SIG-M5 treated with dmso at 0.1 percent for 504 hours (cell line): ENCODE measurements around the gene NUP188.

ENCODE experiments used
- DNase-seq: peaks from one replicate; lab custom pipeline; 2025; ENCODE audit not compliant: unreplicated experiment; lab: John Stamatoyannopoulos, UW

The NUP188 gene

DNA sequence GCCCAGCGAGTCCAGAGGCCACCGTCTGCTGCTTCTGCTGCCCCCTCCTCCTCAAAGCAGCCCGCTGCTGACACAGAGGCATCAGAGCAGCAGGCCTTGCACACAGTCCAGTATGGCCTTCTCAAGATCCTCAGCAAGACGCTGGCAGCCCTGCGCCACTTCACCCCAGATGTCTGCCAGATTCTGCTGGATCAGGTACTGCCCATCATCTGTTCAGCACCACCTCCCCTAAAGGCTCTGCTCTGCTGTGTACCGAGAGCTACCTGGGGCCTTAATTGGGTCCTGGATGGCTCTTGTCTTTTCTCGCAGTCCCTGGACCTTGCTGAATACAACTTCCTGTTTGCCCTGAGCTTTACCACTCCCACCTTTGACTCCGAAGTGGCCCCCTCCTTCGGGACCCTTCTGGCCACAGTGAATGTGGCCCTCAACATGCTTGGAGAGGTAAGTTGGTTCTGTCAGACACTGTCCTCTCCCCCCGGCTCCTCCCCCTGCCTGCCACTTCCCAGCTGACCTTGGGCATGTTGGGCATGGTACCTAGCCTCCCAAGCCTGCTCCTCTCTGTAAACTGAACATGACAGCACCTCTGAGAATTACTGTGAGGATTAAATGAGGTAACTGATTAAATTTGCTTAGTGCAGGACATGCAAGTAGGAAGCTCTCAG, 58.0 kb downstream of the NUP188 start:
- DNase-seq, result no peak

DNA sequence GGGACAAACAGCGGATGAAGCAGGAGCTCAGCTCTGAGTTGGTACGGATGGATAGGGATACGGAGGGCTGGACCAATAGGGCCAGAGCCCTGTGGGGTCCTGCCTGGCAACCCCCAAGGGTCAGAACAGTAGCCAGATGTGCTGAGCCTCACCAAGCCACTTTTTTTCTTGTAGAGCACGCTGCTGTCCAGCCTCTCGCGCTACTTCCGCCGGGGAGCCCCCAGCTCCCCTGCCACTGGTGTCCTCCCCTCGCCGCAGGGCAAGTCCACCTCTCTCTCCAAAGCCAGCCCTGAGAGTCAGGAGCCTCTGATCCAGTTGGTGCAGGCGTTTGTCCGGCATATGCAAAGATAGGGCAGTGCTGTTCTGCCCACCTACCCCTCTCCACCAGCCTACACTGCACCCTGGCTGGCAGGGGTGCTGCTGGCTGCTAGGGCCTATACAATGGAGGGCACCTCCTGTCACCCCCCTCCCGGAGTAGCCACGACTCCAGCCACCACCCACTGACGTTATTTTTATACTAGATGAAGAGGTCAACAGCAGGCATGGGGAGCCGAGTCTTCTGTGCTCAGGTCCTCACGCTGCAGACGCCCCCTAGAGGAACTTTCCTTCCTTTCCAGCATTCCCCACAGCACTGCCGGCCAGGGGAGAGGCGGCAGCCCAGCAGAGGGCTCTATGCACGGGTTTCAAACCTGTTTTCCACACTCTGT, 59.0 kb downstream of the NUP188 start:
- DNase-seq, result peak; percentile 71

DNA sequence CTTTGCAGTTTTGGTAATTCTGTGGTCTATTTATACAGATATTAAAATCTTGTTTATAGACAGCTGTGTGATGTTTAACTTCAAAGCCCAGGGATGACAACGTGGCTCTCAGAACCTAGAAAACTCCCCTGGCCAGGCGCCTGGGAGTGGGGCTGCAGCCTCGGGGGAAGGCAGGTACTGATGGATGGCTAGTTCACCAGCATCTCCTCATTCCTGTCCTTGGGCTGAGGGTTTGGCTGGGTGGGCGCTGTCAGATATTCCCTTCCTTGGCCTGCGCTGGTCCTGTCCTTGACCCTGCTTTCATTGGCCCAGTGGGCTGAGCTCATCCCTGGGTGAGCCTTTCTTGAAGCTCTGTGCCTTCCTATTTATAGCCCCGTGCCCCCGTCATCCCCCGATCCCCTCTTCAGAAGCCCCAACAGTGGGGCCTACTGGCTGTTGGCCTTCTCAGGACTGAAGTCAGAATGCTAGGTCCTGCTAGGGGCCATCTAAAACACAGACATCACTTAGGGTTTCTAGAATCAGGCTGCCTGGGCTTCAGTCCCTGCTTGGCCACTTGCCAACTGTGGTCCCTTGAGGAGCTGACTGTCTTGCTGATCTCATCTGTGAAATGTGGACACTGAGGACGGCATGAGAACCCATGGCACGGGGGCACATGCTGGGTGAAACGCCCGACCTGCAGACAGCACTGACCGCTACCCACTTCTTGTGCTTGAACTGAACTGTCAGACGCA, 59.7 kb downstream of the NUP188 start:
- DNase-seq, result no peak

DNA sequence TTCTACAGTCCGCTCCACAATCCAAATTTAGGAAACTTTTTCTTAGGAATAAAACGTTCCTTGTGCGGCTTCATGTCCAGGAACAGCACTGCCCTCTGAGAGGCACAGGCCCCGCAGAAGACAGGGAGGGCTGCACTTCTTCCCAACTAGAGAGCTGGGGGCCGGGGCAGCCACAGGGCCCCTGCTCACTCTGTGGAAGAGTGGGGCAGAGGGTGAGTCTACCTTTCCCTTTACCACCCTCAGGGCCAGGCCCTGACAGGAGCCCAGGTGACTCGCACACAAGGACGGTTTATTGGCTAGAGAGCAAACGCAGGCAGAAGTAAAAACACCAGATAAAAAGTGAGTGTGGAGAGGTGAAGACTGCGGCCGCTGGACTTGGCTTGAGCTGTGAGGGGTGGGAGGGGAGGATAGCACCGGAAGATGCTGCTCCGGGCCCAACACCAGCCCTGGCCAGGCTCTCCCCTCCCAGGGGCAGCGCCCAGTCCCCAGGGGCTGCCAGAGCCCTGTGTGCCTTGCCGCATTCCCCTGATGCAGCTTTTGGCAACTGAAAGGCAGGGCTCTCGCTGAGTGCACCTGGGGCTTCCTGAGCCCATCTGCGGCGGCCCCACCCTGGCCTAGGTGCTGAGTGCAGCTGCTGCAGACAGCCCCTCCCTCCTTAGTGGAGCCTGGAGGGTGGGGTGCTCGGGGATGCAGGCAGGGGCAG, 60.4 kb downstream of the NUP188 start:
- DNase-seq, result no peak

GRCh38 chr9:129008469-129008965, 61.0 kb downstream of the NUP188 start:
- no peak for DNase-seq

DNA sequence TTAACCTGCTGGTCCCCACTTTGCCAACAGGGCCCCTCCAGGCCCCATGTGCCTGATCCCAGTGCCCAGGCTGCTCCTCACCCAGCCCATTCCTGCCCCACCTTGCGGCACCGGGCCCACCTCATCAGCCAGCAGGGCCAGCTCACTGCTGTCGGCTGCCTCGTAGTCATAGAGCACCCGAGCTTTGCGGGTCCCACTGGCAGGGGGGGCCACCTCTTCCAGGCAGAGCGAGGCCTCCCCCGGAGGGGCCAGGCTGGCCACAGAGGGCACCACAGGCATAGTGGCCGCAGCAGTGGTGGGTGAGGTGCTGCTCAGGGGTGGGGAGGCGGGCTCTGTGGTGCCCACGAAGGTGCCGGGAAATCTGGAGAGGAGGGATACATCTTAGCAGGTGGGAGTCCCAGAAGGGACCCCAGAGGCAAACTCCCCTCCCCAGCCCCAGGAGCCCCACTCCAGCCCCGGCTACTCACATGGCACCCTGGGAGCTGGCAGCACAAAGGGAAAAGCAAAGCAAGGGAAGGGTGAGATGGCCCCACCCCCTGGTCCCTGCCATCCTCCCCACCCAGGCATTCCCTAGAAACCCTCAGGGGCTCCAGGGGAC, 61.6 kb downstream of the NUP188 start:
- DNase-seq, result no peak

GRCh38 chr9:129009584-129010141, 62.2 kb downstream of the NUP188 start:
- no peak for DNase-seq

DNA sequence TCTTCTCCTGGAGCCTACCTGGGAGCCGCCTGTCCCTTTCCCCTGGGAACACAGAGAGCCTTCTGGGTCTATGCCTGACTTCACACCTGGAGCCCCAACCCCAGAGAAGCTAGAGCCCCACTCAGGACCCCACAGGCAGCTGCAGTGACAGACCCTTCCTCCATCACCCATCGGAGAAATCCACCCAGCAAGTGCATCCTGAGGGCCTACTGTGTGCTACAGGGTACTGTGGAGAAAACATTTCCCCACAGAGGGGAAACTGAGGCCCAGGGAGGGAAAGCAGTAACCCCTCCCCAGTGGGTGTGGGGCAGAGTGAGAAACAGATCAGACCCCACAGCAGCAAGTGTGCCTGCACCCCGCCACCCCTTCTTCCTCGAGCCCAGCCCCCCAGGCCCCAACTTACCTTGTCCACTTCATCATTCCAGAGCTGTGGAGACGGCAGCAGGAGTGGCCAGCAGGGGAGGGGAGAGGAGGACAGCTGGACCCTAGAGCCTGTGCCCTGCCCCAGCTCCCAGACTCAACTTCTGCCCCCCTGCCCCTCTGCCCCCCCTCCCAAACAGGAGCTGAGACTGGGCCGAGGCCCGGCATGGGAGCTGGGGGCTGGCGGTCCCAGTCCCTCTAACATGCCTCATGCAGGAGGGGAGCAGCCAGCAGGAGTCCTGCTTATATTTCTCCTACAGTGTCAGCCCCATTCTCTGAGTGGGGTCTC, 62.9 kb downstream of the NUP188 start:
- DNase-seq, result no peak

- no peak for DNase-seq
Measured at GRCh38 chr9:129011170-129011569, 63.7 kb downstream of the NUP188 start.

GRCh38 chr9:129011761-129012181, 64.3 kb downstream of the NUP188 start:
- DNase-seq, result no peak

DNA sequence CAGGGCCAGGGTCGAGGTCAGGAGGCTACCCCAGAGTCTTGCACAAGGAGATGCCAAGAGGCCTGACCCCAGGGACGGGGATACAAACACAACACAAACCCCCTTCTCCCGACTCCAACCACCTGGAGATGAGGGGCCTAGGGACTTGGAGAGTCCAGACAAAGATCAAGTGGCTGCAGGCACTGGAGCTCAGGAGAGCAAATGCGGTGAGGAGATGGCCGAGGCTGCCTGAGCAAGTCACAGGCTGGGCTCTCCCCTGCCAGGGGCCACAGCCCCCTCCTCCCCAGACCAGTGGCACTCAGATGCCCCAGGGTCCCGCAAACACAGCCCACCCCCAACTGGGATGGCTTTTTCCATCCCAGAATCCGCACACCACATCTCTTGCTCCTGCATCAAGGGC, 64.8 kb downstream of the NUP188 start:
- DNase-seq, result no peak

DNA sequence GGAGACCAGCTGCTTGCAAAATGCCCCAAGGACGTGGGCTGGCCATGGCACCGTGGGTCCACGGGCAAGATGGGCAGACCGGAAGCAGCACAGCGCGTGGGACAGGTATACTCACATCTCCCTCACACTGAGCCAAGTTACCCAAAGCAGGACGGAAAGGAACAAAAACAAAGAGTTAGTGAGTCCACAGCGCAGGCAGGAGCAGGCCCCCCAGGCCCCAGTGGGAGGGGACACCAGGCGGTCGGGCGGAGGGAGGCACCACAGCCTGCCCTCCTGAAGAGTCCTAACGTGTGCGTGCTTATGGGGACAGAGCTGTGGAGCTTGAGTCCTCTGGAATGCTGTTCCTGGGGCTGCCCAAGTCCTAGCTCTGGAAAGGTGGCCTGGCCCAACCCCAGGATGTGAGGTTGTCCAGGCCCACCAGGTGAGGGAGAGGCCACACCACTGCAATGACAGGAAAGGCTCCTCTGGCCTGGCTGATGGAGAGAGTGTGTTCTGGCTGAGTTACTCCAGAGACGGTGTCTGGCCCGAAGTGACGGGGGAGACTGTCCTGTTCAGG, 65.5 kb downstream of the NUP188 start:
- DNase-seq, result no peak

GRCh38 chr9:129013674-129014073, 66.2 kb downstream of the NUP188 start:
- no peak for DNase-seq

DNA sequence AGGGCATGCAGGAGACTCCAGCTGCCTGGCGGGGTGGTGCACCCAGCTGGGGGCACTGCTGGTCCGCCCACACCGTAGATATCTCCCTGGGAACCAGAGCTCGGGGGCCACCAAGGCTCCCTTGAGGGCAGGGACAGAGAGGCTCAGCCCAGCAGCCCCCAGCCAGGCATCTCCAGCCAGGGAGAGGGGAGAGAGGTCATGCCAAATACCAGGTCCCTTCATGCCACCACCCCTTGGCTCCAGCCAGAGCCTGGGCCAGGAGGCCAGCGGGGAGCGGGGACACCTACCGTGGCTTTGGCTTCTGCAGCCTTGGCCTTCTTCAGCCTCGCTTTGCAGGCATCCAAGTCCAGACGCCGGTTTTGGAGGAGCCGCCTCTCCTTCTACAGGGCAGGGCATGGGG, 66.6 kb downstream of the NUP188 start:
- DNase-seq, result no peak

- DNase-seq, result no peak
Measured at GRCh38 chr9:129014608-129015007, 67.1 kb downstream of the NUP188 start.

- no peak for DNase-seq
Measured at GRCh38 chr9:129021091-129021490, 73.6 kb downstream of the NUP188 start.

DNA sequence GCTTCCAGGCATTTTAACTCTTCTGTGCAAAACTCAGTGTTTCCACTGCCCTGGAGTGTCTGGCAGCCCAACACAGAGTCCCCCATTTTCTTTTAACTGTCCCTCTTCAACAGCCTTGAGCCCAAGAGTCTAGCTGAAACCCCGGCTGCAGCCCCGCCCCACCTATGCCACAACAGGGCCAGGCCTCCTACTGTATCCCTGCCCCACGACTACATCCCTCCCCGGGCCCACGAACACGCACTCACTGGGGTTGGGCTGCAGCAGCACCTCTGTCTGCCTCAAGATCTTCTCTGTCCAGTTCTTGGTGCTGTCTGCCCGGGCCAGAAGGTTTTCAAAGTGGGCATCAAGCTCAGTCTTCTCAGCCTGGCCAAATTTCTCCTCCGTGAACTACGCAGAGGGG, 74.5 kb downstream of the NUP188 start:
- no peak for DNase-seq

- DNase-seq, result no peak
Measured at GRCh38 chr9:129023036-129023907, 75.8 kb downstream of the NUP188 start.

- no peak for DNase-seq
Measured at GRCh38 chr9:129023908-129024233, 76.4 kb downstream of the NUP188 start.
